LNCaP clone FGC (cell line): ENCODE measurements around the gene NIPBL.

Source experiments
- DNase-seq: peaks from one replicate; pipeline ENCODE4 v3.0.0-alpha.2; 2011; ENCODE audit warnings: low read depth
- H3K4me3 ChIP-seq: 2 replicates; pipeline ENCODE4 v1.5.1; 2011; ENCODE audit warnings: mild to moderate bottlenecking, low read depth, low read length, control low read depth
- TF ChIP-seq, protein P1 (sequence below): IDR thresholded peaks from 2 replicates; pipeline ENCODE4 v1.5.1; 2012; ENCODE audit warnings: mild to moderate bottlenecking; ENCODE audit not compliant: control insufficient read depth, insufficient read depth; ENCODE audit errors: extremely low read depth

NIPBL gene

DNA sequence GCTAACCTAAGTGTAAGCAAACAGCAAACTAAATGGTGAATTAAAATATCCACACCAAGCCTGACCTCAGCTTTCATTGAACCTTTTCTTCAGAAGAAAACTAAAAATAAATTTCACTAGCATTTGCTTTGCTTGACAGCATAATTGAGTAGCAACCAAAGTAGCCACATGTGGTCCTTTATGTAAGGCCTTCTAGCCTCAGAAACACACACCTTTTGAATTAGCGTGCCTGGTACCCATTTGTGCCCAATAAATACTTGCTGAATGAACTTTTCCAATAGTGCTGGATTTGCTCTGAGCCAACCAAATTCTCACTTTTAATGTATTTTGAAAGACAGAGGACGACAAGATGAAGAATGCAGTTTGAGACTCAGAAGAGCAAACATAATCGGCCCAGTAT lies 2.1 kb upstream of the NIPBL start:
- H3K4me3 ChIP-seq, result no peak overlapping the region
- TF ChIP-seq, protein P1, sequence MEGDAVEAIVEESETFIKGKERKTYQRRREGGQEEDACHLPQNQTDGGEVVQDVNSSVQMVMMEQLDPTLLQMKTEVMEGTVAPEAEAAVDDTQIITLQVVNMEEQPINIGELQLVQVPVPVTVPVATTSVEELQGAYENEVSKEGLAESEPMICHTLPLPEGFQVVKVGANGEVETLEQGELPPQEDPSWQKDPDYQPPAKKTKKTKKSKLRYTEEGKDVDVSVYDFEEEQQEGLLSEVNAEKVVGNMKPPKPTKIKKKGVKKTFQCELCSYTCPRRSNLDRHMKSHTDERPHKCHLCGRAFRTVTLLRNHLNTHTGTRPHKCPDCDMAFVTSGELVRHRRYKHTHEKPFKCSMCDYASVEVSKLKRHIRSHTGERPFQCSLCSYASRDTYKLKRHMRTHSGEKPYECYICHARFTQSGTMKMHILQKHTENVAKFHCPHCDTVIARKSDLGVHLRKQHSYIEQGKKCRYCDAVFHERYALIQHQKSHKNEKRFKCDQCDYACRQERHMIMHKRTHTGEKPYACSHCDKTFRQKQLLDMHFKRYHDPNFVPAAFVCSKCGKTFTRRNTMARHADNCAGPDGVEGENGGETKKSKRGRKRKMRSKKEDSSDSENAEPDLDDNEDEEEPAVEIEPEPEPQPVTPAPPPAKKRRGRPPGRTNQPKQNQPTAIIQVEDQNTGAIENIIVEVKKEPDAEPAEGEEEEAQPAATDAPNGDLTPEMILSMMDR, result no peak
- DNase-seq, result no peak

DNA sequence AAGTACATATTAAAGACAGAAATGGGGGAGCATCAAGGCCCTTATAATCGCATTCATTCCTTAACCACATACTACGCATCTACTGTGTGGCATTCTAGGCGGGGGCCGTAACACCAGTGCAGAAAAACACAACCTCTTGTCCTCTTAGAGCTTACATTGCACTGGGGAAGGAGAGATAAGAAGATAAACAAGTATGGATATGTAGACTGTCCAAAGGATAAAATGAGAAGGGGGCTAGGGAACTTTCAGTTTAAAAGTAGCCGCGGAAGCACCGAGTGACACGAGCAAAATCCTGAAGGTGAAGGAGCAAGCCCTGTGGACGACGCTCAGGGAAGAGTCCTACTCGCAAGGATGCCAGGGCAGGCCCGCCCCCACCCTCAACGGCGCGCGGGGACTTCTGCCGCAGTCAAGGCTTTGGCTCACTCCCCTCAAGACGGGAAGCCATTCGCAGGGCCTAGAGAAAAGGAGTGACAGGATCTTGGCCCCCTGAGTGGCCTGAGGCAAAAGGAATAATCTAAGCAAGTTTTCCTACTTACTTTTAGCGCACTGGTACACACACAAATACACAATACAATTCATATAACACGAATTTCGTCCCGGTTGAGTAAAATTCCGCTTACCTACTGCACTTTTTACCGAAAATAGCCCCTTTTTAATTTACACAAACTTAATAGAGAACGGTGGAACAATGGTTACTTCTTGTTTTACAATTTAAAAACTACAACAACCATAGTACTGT lies 1.3 kb upstream of the NIPBL start:
- TF ChIP-seq, protein P1, result no peak
- H3K4me3 ChIP-seq, result peak overlapping the region; percentile 80
- no peak for DNase-seq

DNA sequence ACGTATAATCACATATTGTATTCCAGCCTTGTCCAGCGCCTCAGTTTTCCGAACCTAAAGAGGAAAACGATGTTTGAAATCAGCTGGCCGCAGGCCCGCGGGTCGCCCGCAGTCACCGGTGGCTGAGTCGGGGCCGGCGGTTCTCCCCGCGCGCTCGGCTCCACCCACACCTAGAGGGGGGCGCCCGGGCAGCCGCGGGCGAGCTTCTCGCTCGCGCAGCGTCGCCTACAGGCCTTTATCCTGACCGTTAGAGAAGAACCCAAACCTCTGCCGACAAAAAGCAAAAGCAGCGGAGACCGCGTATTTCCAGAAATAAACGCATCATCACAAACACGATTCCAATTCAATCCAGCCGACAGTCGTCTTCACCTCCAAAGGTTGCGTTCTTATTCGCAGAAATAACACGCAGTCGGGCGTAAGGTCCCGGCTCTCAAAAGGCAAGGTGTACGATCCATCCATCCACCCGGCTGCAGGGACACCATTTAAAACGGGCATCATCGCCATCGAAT lies 725 bp upstream of the NIPBL start:
- no peak for DNase-seq
- peak overlapping the region; percentile 80 for H3K4me3 ChIP-seq
- TF ChIP-seq, protein P1, result peak; percentile 59

DNA sequence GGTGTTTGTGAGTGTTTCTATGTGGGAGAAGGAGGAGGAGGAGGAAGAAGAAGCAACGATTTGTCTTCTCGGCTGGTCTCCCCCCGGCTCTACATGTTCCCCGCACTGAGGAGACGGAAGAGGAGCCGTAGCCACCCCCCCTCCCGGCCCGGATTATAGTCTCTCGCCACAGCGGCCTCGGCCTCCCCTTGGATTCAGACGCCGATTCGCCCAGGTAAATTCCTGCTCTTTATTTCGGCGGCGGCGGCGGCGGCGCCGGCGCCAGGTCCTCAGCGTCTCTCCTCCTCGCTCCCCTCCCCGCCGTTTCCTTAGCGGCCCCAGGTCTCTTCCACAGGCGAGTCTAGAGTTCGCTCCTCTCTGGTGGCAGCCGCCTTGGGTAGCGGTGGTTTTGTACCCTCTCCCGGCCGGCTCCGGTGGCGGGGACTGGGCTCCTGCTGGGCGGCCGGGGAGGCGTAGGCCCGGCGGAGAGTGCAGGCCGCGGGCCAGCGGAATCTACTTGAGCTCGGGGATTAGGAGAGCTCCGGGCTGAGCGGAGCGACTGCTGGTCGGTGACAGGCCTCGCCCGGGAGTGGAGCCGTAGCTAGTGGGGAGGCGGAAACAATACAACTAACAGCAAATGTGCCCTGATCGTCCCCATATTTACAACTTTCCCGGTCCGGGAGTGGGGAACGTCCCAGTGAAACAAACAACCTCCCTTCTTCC lies 547 bp downstream of the NIPBL start:
- TF ChIP-seq, protein P1, result no peak
- DNase-seq, result no peak
- H3K4me3 ChIP-seq, result peak overlapping the region; percentile 80

DNA sequence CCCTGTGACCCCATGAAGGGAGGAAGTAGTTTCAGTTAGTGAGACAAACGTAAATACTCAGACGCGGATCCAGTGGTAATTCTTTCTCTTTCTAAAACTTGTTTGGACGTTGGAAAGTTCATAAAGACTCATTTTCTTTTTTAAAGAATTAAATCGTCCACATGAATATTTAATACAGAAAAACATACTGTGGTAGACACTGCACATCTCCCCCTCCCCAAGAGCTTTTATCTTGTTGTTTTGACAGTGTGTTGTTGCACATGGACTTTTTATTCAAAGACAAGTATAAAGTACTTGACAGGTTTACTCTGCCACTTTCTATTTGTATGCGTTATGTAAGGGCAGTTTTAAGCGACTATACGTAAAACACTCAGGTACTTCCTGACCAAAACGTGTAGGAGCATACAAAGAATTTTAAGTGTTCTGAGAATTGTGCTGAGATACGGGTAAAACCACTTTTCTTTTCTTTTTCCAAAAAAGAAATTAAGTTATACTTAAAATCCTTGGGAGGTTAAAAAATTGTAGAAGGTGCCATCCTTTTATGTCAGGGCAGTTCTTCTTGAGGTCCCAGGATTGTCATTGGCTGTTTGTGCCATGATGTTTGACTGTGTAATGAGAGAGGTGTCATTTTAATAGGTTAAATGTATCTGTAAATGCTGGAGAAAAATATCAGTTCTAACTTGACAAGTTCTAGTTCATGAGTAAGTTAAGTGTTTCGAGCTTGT lies 1.3 kb downstream of the NIPBL start:
- no peak for DNase-seq
- H3K4me3 ChIP-seq, result peak overlapping the region; percentile 80
- TF ChIP-seq, protein P1, result no peak

DNA sequence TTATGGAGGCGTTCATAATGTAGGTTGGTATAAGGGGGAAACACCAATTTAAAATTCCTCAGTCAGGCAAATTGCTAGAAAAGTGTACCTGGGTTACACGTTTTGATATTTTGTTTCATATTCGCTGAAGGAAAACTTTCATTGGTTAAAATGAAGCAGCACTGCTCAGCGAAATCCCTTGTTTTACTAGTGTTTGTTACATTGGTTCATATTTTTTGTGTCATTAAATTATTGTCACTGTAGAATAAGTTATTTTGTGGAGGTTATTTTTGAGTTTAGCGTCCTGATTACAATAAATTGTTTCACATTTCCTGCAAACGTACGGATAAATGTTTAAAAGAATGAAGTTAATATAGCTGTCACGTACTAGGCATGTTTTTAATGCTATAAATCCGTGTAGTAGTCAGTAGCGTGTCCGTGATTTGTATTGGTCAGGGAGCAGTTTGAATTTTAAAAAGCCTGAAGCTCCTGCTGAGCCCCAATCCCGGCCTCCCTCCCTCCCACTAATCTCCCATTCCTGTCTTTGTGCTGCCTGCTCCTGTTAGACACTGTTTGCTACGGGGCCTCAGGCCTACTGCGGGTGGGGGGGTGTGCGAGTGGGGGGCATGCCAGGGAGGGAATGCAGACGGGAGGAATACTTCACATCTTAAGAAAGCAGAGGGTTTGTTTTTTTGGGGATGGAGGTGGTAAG lies 2.0 kb downstream of the NIPBL start:
- DNase-seq, result no peak
- TF ChIP-seq, protein P1, result no peak
- peak overlapping the region; percentile 80 for H3K4me3 ChIP-seq
